CD4-positive, alpha-beta T cell treated with Interleukin-6 at 100 ng/mL for 8 hours (primary cell): ENCODE results near the gene ENTPD1.
"Not testable (repeated sequence)": the region's sequence is repeated elsewhere in the genome, so short reads cannot be mapped to it uniquely, and the experiment has no call there.

Experiments
- DNase-seq: peaks from one replicate; pipeline ENCODE4 v3.0.0-alpha.2; 2020; ENCODE audit warnings: mixed read lengths, low spot score

ENTPD1 gene

GRCh38 chr10:95759233-95759826 is 3.4 kb downstream of the ENTPD1 start:
- DNase-seq, result no peak

GRCh38 chr10:95761939-95762492 is 6.1 kb downstream of the ENTPD1 start:
- DNase-seq, result no peak

- no peak for DNase-seq
Observed at GRCh38 chr10:95767884-95768556, 12.1 kb downstream of the ENTPD1 start.

- no peak for DNase-seq
Observed at GRCh38 chr10:95770084-95770720, 14.2 kb downstream of the ENTPD1 start.

GRCh38 chr10:95773454-95773853 is 17.5 kb downstream of the ENTPD1 start:
- DNase-seq, result not testable (repeated sequence)

GRCh38 chr10:95777638-95778037 is 21.7 kb downstream of the ENTPD1 start:
- DNase-seq, result not testable (repeated sequence)

- no peak for DNase-seq
Observed at GRCh38 chr10:95782318-95782717, 26.4 kb downstream of the ENTPD1 start.

GRCh38 chr10:95783741-95784140 is 27.8 kb downstream of the ENTPD1 start:
- DNase-seq, result no peak

GRCh38 chr10:95784279-95784913 is 28.4 kb downstream of the ENTPD1 start:
- no peak for DNase-seq

GRCh38 chr10:95785317-95785716 is 29.4 kb downstream of the ENTPD1 start:
- no peak for DNase-seq

- no peak for DNase-seq
Observed at GRCh38 chr10:95785942-95786669, 30.1 kb downstream of the ENTPD1 start.

GRCh38 chr10:95787447-95787846 is 31.5 kb downstream of the ENTPD1 start:
- no peak for DNase-seq

- DNase-seq, result no peak
Observed at GRCh38 chr10:95788830-95789229, 32.9 kb downstream of the ENTPD1 start.

GRCh38 chr10:95789902-95790301 is 33.9 kb downstream of the ENTPD1 start:
- no peak for DNase-seq

GRCh38 chr10:95790982-95791381 is 35.0 kb downstream of the ENTPD1 start:
- DNase-seq, result no peak

- no peak for DNase-seq
Observed at GRCh38 chr10:95791425-95791979, 35.5 kb downstream of the ENTPD1 start.

- no peak for DNase-seq
Observed at GRCh38 chr10:95792211-95792780, 36.3 kb downstream of the ENTPD1 start.

- no peak for DNase-seq
Observed at GRCh38 chr10:95792874-95793285, 36.9 kb downstream of the ENTPD1 start.

- DNase-seq, result no peak
Observed at GRCh38 chr10:95793401-95794045, 37.6 kb downstream of the ENTPD1 start.

- DNase-seq, result no peak
Observed at GRCh38 chr10:95794195-95794594, 38.2 kb downstream of the ENTPD1 start.

GRCh38 chr10:95795602-95796001 is 39.6 kb downstream of the ENTPD1 start:
- DNase-seq, result no peak
